KMS-11 (cell line): ENCODE measurements around the gene VCL.
"Not testable (repeated sequence)": the region's sequence is repeated elsewhere in the genome, so short reads cannot be mapped to it uniquely, and the experiment has no call there.

Experiments used
- H2AFZ ChIP-seq: fragments of 200-600 bp; sonication (generic); 2 replicates; pipeline ENCODE4 v1.6.1; 2016; ENCODE audit warnings: antibody characterized with exemption, mixed run types, low read depth
- H3K27ac ChIP-seq: fragments of 200-600 bp; sonication (generic); 2 replicates; pipeline ENCODE4 v1.6.1; 2016; ENCODE audit warnings: mild to moderate bottlenecking, mixed run types
- H3K27me3 ChIP-seq: fragments of 200-600 bp; sonication (generic); 2 replicates; pipeline ENCODE4 v1.6.1; 2017; ENCODE audit warnings: mild to moderate bottlenecking, low read depth, mixed run types, moderate library complexity; ENCODE audit not compliant: insufficient read depth
- H3K36me3 ChIP-seq: fragments of 200-600 bp; sonication (generic); 2 replicates; pipeline ENCODE4 v1.6.1; 2017; ENCODE audit warnings: mild to moderate bottlenecking, mixed run types; ENCODE audit not compliant: insufficient read depth
- H3K4me1 ChIP-seq: fragments of 200-600 bp; sonication (generic); 2 replicates; pipeline ENCODE4 v1.6.1; 2016; ENCODE audit warnings: mild to moderate bottlenecking, low read depth, mixed run types; ENCODE audit not compliant: poor library complexity, severe bottlenecking
- H3K4me2 ChIP-seq: fragments of 200-600 bp; sonication (generic); 2 replicates; pipeline ENCODE4 v1.7.0; 2016; ENCODE audit warnings: mild to moderate bottlenecking, mixed run types
- H3K4me3 ChIP-seq: fragments of 200-600 bp; sonication (generic); IDR thresholded peaks from 2 replicates; pipeline ENCODE4 v1.6.1; 2017; ENCODE audit warnings: low read depth, low read length, mixed read lengths; ENCODE audit not compliant: insufficient read depth
- H3K79me2 ChIP-seq: fragments of 200-600 bp; sonication (generic); 2 replicates; pipeline ENCODE4 v1.6.1; 2016; ENCODE audit warnings: low read depth, mixed run types; ENCODE audit not compliant: insufficient read depth
- H3K9ac ChIP-seq: fragments of 200-600 bp; sonication (generic); 2 replicates; pipeline ENCODE4 v1.6.1; 2016; ENCODE audit warnings: mild to moderate bottlenecking, mixed run types
- H4K20me1 ChIP-seq: fragments of 200-600 bp; sonication (generic); 2 replicates; pipeline ENCODE4 v1.6.1; 2016; ENCODE audit warnings: mild to moderate bottlenecking, mixed run types; ENCODE audit not compliant: insufficient read depth
- CTCF ChIP-seq: fragments of 200-600 bp; sonication (generic); conservative IDR thresholded peaks from 2 replicates; pipeline ENCODE4 v1.6.1; 2017; ENCODE audit warnings: low read depth, mild to moderate bottlenecking, antibody characterized with exemption, low read length, moderate library complexity, mixed read lengths

The VCL gene

GRCh38 chr10:74137992-74138391 lies 140.1 kb downstream of the VCL start:
- no peak overlapping the region for H3K27ac ChIP-seq
- peaks cover 11% of the 10 kb centered on the region; the same call in 1 of the 2 replicates for H3K36me3 ChIP-seq
- no peak overlapping the region for H3K4me2 ChIP-seq
- no peaks in the 10 kb centered on the region for H3K4me1 ChIP-seq
- no peaks in the 10 kb centered on the region for H3K27me3 ChIP-seq
- no peaks in the 10 kb centered on the region for H4K20me1 ChIP-seq
- H3K79me2 ChIP-seq = peaks cover 8% of the 10 kb centered on the region; the same call in 1 of the 2 replicates
- no peak overlapping the region for H3K4me3 ChIP-seq
- TF ChIP-seq CTCF = no peak
- H3K9ac ChIP-seq = no peak overlapping the region
- H2AFZ ChIP-seq = no peak overlapping the region

- not testable (repeated sequence) for H3K27ac ChIP-seq
These were observed 140.7 kb downstream of the VCL start for GRCh38 chr10:74138596-74138995.

GRCh38 chr10:74139981-74140380 lies 142.1 kb downstream of the VCL start:
- H3K27me3 ChIP-seq = no peaks in the 10 kb centered on the region
- H3K4me3 ChIP-seq = no peak overlapping the region
- no peaks in the 10 kb centered on the region for H4K20me1 ChIP-seq
- no peak overlapping the region for H3K4me2 ChIP-seq
- H2AFZ ChIP-seq = no peak overlapping the region
- peaks cover 7% of the 10 kb centered on the region; the same call in 1 of the 2 replicates for H3K36me3 ChIP-seq
- H3K9ac ChIP-seq = no peak overlapping the region
- H3K27ac ChIP-seq = no peak overlapping the region
- H3K79me2 ChIP-seq = peaks cover 22% of the 10 kb centered on the region; the same call in 1 of the 2 replicates
- no peaks in the 10 kb centered on the region for H3K4me1 ChIP-seq
- no peak for TF ChIP-seq CTCF

More at GRCh38 chr10:74138596-74138995, 140.7 kb downstream of the VCL start:
- not testable (repeated sequence) for H3K4me1 ChIP-seq, H3K4me3 ChIP-seq, H3K9ac ChIP-seq, H3K27me3 ChIP-seq, H3K4me2 ChIP-seq, H4K20me1 ChIP-seq, H2AFZ ChIP-seq, H3K79me2 ChIP-seq
- H3K36me3 ChIP-seq = peaks cover 11% of the 10 kb centered on the region; the same call in 1 of the 2 replicates

GRCh38 chr10:74140553-74140952 lies 142.6 kb downstream of the VCL start:
- Histone ChIP-seq H3K4me1 (no peaks in the 10 kb centered on the region), H3K27me3 (no peaks in the 10 kb centered on the region), H2AFZ (no peak overlapping the region), H3K9ac (no peak overlapping the region), H3K4me2 (no peak overlapping the region), H3K79me2 (peaks cover 28% of the 10 kb centered on the region; the same call in 1 of the 2 replicates), H4K20me1 (no peaks in the 10 kb centered on the region), H3K36me3 (peaks cover 7% of the 10 kb centered on the region; the same call in 1 of the 2 replicates), H3K27ac (no peak overlapping the region), H3K4me3 (no peak overlapping the region)
- TF ChIP-seq CTCF = no peak

- Histone ChIP-seq H3K27ac (no peak overlapping the region), H2AFZ (no peak overlapping the region), H4K20me1 (no peaks in the 10 kb centered on the region), H3K36me3 (no peaks in the 10 kb centered on the region), H3K27me3 (no peaks in the 10 kb centered on the region), H3K79me2 (peaks cover 69% of the 10 kb centered on the region), H3K9ac (no peak overlapping the region), H3K4me1 (peaks cover 19% of the 10 kb centered on the region), H3K4me3 (no peak overlapping the region), H3K4me2 (no peak overlapping the region)
- TF ChIP-seq CTCF = no peak
These were observed 147.2 kb downstream of the VCL start for GRCh38 chr10:74145133-74145532.

GRCh38 chr10:74146980-74147379 lies 149.1 kb downstream of the VCL start:
- H2AFZ ChIP-seq, H3K4me2 ChIP-seq, H3K4me3 ChIP-seq, H3K36me3 ChIP-seq, H3K9ac ChIP-seq, H4K20me1 ChIP-seq, H3K27me3 ChIP-seq, H3K27ac ChIP-seq: not testable (repeated sequence)
- Histone ChIP-seq H3K4me1 (peaks cover 19% of the 10 kb centered on the region), H3K79me2 (peaks cover 72% of the 10 kb centered on the region)
